GM20000 (cell line): ENCODE measurements around the gene FUT4.

Experiments used
- DNase-seq: peaks from one replicate; pipeline ENCODE4 v3.0.0; 2012; ENCODE audit warnings: low spot score
- TF ChIP-seq, protein P1 (sequence below): IDR thresholded peaks from 2 replicates; pipeline ENCODE4 v1.5.1; 2012; ENCODE audit warnings: mild to moderate bottlenecking, control low read depth; ENCODE audit errors: extremely low read depth, missing control alignments

The FUT4 gene

DNA sequence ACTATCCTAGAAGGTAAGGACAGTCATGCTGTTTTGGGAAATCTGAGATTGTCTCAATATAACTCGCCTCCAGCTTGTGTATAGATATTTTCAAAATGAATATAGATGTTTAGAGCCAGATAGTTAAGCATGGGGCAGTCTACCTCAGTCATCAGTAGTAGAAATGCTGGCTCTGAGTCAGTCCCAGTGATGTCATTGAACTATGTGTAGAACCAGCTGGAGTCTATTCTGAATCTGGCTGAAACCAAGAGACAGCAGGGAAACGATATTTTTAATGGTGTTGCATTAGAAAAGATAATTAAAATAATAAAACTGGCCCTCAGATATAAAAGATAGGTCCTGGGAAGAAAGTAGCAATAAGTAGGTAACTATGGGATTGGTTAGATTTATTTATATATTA, 49.3 kb downstream of the FUT4 start:
- TF ChIP-seq, protein P1, sequence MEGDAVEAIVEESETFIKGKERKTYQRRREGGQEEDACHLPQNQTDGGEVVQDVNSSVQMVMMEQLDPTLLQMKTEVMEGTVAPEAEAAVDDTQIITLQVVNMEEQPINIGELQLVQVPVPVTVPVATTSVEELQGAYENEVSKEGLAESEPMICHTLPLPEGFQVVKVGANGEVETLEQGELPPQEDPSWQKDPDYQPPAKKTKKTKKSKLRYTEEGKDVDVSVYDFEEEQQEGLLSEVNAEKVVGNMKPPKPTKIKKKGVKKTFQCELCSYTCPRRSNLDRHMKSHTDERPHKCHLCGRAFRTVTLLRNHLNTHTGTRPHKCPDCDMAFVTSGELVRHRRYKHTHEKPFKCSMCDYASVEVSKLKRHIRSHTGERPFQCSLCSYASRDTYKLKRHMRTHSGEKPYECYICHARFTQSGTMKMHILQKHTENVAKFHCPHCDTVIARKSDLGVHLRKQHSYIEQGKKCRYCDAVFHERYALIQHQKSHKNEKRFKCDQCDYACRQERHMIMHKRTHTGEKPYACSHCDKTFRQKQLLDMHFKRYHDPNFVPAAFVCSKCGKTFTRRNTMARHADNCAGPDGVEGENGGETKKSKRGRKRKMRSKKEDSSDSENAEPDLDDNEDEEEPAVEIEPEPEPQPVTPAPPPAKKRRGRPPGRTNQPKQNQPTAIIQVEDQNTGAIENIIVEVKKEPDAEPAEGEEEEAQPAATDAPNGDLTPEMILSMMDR: no peak
- DNase-seq: no peak

DNA sequence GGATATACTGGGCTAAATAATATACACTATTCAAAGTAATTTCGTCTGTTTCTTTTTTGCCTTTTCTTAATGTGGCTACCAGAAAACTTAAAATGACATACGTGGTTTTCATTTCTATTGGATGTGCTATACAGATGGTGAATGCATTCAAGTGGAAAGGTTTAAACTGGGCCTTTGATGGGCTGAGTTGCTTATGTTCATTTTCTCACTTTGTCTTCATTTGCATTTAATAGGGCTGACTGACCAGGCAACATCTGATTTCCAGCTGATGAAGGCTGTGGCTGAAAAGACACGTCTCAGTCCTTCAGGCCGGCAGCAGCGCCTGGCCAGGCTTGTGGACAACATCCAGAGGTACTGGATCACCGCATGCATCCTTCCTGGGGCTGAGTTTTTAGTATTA, 51.4 kb downstream of the FUT4 start:
- TF ChIP-seq, protein P1: no peak
- no peak for DNase-seq

DNA sequence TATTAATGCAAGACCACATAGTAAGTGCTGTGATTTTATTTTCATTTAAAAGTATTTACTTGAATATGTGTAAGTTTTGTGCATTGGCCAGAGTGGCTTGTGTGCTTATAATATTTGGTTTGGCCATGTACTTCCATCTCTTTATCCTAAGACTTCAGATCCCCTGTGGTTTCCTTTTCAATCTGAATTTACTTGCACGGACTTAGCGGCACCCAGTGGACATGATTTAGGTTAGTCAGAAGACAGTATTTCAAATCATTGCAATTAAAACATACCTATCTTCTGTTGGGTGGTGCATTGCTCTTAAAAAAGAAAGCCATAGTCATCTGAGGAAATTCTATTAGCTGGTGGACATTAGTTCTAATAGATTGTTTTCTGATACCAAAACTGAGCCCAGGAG, 54.2 kb downstream of the FUT4 start:
- DNase-seq: no peak
- TF ChIP-seq, protein P1: no peak
